PC-9 (cell line): Measurements from ENCODE around the gene MALSU1.

Source experiments
- CTCF ChIP-seq: fragments of 200-600 bp; sonication (generic); conservative IDR thresholded peaks from 2 replicates; pipeline ENCODE4 v1.6.1; 2017; ENCODE audit warnings: mixed run types, antibody characterized with exemption, mild to moderate bottlenecking, moderate library complexity
- EZH2 ChIP-seq: fragments of 200-600 bp; sonication (generic); IDR thresholded peaks from 2 replicates; pipeline ENCODE4 v1.8.0; 2017; ENCODE audit warnings: antibody characterized with exemption, low read depth

GRCh38 chr7:23290993-23291392 is 8.1 kb upstream of the MALSU1 start:
- TF ChIP-seq EZH2 (no peak), CTCF (no peak)
